Stimulated activated CD8-positive, alpha-beta memory T cell treated with anti-CD3 and anti-CD28 coated beads, Interleukin-15, amount 100 ng/mL, for 4 hours (primary cell): Measurements from ENCODE around the gene MINAR1.

Experiments used
- DNase-seq, 2 donors: peaks; one replicate each; pipeline ENCODE4 v3.0.0-alpha.2; 2020; ENCODE audit warnings: low read depth in 2 of 2

MINAR1 gene

GRCh38 chr15:79463781-79464270 is 31.7 kb downstream of the MINAR1 start:
- no peak for DNase-seq

DNA sequence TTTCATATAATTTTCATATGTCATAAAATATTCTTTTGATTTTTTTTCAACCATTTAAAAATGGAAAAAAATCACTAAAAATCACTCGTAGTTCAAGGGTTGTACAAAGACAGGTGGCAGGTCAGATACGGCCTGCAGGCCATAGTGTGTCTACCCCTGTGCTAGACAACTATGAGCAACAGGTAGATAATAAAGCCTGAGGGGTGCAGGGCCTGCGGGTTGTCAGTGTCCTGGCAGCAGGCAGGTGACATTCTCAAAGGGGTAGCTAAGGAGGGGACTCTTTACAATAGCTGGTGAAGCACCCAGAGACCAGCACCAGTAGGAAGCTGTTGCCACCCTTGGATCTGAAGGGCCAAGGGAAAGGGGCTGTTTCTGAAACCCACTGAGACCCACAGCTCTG is 34.4 kb downstream of the MINAR1 start:
- no peak for DNase-seq

DNA sequence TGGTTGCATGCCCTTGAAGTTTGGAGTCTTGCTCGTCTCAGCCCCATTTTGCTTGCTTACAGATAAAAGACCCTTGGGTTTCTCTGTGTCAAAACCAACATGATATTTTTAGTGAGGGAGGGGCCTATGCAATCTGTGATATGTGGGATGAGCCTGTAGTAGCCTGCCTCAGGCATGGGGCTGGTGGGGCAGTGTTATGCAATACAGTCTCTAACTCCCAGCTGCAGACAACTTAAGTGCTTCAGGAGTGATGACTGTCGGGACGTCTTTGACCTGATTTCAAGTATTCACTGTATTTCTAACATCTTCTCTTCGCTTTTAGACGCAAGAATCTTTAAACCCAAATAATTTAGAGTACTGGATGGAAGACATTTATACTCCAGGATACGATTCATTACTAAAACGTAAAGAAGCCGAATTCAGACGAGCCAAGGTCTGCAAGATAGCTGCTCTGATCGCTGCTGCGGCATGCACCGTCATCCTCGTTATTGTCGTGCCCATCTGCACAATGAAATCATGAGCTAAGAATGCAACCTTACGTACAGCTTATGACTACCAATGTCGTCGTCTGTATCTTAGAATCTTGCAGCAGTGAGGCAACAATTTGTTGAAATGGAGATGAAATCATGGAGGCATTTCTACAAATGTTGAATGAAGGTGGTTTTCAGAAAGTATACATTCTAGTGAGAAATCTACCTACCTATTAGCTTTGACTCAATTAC is 35.9 kb downstream of the MINAR1 start:
- no peak for DNase-seq

DNA sequence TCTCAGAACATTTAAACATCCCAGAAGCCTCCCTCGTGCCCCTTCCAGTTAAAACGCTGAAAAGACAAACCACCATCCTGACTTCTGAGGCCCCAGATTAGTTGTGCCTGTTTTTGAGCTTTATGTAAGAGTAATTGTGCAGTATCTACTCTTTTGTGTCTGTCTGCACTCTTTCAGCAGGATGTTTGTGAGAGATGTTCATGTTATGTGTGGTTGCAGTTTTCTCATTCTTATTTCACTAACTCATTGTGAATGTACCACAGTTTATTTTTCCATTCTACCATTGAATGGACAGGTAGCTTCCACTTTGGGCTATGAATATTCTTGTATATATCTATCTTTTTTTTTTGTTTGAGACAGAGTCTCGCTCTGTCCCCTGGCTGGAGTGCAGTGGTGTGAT is 40.3 kb downstream of the MINAR1 start:
- DNase-seq = no peak

GRCh38 chr15:79474252-79474651 is 42.1 kb downstream of the MINAR1 start:
- DNase-seq = no peak

DNA sequence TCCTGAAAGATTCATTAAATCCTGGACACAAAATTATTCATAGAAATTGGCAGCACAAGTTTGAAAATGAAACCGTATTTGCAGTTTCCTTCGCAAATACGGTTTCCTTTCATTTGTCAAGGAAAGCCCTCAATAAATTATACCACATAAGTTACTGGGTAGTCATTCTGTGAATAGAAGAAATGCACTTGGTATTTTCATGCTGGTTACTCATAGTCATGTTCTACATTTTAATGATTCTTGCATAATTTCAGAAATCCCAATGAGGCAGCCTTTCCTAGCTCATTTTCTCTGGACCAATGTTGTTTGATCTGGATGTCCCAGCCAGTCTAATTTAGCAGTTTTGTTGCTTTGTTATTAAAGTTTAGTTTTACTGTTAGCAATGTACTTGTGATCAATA is 43.2 kb downstream of the MINAR1 start:
- DNase-seq = no peak

DNA sequence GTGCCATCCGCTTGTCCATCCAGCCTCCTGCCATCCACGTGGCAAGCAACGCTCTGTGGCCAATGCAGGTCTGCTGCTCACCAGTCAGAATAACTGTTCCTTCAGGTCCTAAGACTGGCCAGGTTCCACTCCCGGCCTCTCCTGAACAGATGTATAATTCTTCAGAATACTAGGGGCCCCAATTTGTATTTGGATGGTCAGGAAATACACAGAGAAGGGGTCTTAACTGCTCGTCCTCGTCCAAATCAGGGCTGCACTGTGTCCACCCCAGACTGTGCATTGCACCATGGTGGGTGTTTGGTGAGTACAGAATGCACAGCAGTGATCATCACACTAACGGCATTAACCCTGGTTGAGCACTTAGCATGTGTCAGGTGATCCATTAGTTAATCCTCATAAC is 46.0 kb downstream of the MINAR1 start:
- no peak for DNase-seq

DNA sequence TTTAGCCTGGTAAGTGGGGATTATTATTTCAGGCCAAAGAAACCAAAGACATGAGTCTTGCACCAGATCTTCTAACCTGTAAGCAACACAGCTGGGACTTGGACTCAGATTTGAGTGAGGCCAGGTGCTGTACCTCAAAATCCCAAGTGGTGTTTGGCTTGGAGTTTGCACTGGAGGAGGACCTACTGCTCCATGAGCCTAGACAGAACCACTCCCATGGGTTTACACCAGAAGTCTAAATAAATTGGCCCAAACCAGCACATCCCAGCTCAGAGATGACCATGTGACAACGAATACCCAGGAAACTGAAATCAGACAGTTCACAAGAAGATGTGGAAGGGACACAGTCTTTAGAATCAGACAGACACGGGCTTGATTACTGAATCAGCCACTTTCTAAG is 47.5 kb downstream of the MINAR1 start:
- no peak for DNase-seq

DNA sequence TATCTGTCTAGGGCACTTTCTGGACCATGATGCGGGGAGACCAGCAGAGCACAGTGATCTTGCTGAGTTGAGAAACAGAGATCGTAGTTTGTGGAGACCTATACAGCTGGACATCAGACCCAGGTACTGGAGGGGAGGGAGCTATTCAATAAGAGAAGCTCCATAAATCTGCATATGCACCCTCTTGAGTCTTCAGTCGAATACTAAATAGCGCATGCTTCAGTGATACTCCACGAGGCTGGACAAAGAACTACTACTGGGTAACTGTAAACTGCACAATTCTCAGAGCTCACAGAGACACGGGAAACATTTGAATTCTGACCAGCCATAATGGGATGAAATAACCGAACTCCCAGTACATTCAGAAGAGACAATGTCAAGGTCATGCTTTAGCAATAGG is 49.7 kb downstream of the MINAR1 start:
- no peak for DNase-seq
